Activated T-cell treated with anti-CD3 and anti-CD28 coated beads, Interleukin-2, amount 50 U/mL, for 1 hour (primary cell): ENCODE data around the gene FFAR4.

Source experiments
- DNase-seq: peaks from one replicate; pipeline ENCODE4 v3.0.0-alpha.2; 2020

Gene FFAR4

DNA sequence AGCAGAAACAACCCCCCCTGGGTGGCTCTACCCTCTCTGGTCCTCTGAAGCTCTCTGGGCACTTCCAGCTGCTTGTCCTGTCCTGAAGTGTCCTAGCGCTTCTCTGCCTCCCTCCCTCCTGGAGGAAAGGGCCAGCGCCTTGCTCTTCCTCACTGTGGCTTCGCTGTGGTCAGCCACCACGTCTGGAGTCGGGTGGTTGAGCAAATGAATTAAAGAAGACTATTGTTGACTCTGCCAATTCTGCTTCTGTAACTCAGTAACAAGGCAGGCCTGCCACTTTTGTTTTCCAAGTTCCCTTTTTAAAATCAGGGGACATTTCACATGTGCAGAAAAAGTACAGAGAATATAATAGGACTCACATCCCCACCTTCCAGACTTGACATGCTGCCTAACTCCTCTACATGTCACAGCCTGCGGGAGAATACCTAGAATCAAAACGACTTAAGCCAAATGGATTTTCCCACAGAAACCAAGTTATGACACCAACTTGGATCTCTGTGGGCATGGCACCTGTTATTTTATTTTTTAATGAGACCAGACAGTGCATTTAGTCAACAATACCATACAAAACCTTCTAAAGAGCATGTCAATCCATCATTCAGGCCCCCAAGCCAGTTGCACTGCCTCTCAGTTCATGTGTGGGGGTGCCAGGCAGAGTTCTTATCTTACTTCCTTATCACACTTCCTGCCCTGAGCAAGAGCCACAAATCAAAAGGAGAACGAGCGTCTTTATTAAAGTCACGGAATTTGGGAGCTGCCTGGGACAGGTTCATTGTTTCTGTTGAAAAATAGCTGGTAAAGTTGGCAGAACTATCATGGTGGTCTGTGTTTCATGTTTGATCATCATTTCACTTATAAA is 6.8 kb downstream of the FFAR4 start:
- no peak for DNase-seq

DNA sequence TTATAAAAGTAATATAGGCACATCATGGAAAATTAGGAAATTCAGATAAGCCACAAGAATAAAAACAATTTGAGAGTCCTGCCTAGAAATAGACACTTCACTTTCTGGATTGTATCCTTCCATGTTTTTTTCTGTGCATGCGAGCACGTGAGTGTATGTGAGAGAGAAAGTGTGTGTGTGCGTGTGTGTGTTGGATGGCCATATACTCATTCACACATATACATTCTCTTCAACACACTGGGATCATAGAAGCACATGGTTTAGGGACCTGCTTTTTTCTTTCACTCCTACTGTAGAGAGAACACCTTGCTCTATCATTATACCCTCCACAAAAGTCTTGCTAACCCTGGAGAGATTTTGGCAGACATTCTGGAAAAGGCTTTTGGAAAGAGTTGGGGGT is 7.5 kb downstream of the FFAR4 start:
- no peak for DNase-seq

DNA sequence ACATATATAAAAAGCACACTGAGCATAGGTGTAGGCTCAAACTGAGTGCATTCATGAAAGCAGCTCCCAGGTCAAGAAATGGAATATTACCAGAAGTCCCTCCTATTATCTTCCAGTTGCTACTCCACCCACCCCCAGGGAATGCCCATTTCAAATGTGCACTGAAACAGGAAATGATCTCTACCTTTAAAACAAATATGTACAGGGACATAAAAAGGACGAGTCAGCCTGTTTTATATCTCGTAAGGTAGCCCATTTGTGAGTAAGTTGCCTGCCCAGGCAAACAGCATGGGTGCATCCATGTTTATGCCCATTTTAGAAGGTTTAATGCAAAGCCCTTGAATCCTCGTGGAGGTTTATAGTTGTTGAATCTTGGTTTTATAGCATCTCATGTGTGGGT is 10.4 kb downstream of the FFAR4 start:
- no peak for DNase-seq

DNA sequence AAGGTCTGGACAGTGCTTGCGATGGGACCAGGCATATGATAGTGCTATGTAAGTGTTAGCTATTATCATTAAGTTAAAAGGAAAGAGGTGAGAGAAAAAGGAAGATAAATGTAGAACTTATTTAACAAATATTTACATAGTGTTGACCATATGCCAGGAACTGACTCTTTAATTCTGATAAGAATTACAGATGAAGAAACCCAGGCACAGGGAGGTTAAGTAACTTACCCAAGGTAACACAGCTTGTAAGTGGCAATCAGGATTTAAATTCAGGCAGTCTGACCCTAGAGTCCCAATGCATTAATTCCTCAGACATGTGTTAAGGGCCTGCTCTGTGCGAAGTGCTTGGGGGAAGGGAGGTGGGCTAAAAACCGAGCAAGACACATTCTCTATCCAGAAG is 11.1 kb downstream of the FFAR4 start:
- no peak for DNase-seq

DNA sequence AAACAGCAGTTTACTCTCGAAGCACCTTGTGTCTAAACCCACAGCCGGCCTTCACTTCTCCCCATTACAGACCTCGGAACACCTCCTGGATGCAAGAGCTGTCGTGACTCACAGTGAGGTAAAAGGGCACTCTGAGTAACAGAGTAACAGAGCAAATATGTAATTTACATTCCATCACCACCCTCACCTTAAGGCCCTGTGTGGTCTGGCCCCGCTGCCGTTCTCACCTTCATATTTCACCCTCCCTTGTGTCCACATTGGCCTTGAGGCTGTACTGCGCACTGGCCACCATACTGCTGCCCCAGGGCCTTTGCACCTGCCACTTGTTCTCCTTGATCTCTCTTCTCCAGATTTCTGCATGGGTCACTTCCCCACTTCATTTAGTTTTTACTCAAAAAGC is 12.6 kb downstream of the FFAR4 start:
- DNase-seq, result no peak

DNA sequence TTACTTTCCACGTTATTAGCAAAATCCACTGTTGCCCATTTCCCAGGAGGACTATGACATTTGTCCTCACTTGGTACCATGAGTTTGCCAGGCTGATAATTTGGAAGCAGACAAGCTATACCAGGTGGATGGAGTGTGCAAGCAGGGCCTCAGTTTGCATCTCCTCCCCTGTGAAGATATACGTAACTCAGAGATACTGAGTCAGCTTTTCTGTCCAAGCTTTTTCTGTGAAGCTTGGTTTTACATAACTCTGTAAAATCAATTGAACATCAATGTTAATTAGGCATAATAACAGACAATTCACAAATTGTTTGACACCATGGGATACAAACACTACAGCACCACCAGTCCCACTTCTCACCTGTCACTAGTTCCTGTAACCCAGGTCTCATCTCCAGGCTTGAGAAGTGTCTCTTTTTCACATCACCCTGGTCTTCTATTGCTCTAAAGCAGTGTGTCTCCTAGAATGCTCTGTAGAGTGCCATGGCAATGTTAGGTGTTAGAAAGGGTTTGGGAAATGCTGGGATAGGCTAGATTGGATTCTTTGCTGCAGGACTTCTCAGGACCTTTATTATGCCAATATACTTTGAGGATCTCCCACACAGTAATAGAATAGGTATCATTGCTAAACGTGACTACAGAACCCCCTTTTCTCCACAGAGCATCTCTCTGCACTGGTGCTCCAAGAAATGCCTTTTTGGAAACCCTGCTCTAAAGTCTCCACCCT is 13.7 kb downstream of the FFAR4 start:
- no peak for DNase-seq

DNA sequence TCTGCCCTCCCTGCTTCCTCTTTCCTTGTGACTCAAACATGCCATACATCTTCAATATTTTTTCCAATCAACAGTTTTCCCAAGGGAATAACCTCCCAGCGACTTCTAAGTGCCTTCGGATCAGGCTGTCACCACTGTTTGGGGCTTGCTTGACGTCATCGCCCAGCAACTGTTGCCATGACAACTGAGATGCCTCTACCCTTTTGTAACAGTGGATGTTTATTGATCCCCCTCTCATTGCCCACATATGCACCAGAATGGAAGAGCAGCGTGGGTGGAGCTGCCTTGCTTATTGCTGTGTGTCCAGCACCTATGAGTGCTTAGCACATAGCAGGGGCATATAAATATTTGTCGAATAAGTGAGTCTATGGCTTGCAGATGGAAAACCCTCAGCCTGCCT is 14.4 kb downstream of the FFAR4 start:
- no peak for DNase-seq

DNA sequence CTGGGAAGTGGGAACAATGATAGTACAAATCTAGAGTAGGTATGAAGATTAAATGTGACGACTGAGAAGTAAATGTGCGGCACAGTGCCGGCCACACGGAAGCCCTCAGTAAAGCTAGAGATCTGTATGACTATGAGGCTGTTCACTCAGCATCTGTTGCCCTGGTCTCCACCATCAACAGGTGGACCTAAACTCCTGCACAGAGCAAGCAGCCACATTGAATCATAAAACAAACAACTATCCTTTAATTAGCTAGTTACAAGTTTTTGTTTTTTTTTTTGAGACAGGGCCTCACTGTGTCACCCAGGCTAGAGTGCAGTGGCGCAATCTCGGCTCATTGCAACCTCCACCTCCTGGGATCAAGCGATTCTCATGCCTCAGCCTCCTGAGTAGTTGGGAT is 18.0 kb downstream of the FFAR4 start:
- DNase-seq, result no peak

DNA sequence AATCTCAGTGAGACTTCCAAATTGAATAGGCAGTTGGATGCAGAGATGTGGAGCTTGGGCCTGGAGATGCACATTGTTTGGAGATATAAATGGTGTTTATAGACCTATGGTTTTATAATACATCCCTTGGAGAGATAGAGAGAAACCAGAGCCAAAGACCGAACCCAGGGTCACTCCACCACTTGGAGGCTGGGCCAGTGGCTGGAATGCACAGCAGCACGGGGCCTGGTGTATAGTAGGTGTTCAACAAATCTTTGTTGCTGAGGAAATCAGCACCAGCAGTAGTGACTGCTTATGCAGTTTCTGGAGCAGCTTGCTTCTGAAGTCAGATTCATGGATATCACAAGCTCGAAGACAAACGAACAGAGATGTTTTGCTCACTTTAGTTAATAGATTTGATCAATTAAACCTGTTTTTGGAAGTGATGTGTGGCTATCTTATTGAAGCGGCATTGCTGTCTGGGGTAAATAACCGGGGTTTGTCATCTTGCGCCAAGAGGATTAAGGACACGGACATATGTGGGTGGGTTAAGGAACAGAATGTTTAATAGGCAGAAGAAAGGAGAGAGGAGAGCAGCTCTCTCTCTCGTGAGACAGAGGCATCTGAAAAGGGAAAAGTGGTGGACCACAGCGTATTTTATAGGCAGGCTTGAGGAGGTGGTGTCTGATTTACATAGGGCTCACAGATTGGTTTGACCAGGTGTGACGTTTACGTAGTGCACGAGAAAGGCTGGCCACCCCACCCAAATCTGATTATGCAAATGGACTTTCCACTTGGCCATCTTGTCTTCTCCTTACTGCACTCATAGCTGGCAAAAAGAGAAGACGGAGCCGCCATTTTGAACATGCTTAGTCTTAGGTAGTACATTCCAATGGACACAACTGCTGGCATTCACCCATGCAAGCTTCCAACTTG is 23.4 kb downstream of the FFAR4 start:
- no peak for DNase-seq

DNA sequence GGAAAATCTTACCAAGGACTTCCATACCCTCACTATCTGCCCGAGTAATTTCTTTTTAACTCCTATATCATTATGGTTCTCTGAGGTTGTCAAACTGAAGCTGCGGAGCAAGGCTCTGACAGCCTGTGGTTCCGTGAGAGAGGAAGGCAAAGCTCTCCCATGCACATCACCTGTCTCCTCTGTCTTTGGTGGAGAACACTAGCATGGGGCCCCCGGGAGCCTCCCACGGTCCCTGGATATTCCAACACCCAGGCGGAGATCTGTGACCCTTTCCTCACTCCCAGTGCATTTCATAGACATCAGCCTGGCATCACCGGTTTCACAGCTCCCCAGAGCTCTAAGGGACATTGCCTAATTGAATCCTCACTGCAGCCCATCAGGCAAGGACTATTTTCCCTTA is 24.2 kb downstream of the FFAR4 start:
- DNase-seq, result no peak

DNA sequence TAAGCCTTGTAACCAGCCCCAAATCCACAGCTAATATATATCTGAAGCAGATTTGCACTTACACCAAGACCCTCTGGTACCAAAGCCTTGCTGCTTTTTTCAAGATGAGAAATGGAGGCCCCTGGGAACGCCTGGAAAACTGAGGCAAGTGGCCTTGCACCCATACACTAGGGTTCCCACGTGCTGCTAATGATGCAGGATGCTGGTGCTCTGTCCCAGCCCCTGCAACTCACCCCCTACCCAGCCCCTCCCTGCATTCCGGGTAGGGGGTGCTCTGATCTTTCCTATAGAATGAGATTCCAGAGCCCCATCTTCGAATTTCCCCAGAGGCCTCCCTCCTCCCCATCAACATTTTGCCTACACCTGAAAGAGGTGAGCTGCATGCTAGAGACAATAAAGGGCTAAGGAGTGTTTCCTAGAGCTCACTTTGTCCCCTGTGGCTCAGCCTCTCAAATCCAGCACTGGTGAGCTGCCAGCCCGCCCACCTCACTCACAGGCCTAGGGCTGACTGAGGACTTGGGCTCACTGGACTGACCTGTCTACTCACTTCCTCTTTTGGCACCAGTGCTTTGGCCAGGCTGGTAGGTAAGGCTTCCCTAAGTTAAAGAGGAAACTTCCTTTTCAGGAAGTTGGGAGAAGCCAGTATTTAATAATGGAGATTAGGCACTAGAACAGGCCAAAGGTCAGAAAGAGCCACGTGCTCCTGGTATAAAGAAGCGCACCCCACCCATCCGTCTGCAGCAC is 24.8 kb downstream of the FFAR4 start:
- no peak for DNase-seq

DNA sequence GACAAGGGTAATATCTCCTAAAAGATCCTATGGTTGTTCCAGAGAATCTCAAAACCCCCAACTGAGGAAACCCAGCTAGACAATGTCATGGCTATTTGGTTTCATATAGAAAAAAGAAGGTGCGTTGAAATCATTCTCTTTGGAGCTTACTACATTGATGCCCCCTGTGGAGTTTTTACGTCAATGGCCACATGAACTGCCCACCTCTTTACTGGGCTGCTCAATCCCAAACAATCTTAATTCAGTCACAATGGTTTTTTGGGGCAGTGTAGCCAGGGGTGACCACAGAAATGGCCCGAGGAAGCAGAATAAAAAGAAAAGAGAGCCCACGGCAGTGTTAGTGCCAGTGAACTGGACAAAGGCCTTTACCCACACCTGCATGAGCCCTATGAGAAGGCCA is 26.8 kb downstream of the FFAR4 start:
- DNase-seq, result no peak

DNA sequence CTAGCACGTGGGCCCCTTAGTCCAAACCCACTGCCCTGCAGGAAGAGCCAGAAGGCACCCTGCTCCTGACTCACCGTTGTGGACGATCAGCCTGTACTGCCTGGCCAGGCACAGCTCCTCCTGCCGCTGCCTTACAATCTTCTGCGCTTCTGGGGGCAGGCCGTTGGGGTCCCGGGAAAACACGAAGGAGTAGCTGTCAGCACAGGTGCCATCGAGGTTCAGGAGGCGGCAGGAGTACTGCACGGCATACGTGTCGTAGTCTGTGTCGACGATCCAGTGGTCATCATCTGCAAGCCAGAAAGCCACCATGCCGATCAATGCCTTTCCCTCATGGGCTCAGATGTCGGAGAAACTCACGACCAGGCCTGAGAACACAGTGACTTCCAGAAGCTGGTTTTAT is 27.3 kb downstream of the FFAR4 start:
- DNase-seq, result no peak

DNA sequence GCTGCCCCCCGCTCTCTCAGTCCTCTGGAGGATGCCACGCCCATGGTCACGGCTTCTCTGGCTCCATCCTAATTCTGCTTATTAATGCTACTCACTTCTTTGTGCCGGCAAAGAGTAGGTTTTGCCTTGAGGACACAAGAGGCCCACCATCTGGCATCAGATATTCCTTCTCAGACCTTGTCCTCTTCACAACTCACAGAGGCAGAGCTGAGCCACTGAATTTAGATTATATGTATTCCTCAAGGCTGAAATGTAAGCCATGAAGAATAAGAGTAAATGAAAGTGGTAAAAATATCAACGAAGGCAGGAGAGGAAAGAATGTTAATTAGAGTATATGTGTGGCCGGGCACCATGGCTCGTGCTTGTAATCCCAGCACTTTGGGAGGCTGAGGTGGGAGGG is 28.1 kb downstream of the FFAR4 start:
- no peak for DNase-seq

DNA sequence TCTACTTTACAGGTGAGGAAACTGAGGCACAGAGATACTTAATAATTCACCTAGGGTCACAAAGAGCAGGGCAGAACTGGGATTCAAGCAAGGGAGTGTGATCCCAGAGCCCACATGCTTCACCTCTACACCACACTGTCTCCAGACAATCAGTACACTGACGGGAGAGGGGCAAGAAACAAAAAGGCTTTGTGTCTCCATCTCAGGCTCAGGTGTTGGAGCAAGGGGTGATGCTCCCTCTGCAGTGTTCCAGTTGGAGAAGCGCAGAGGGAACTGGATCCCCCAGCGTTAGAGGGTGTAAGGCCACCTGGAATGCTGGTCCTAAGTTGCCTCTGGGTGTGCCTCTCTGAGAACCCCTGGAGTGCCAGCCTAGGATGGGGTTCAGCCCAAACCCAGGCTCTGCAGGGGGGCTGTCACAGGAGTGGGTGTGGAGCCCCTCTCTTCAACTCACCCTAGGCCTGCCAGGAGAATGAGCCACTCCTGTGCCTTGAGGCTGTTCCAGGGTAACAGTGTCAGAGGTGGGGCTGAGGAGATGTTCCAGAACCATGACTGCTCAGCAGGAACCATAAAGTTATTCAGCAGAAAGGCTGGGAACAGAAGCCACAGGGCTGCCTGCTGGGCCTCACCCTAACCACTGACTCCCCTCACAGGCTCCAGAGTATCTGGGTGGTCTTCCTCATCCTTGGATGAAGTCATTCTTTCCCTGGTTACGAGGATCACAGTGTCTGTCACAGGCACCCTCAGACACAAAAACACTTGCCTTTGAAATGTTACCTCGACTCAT is 29.1 kb downstream of the FFAR4 start:
- no peak for DNase-seq

DNA sequence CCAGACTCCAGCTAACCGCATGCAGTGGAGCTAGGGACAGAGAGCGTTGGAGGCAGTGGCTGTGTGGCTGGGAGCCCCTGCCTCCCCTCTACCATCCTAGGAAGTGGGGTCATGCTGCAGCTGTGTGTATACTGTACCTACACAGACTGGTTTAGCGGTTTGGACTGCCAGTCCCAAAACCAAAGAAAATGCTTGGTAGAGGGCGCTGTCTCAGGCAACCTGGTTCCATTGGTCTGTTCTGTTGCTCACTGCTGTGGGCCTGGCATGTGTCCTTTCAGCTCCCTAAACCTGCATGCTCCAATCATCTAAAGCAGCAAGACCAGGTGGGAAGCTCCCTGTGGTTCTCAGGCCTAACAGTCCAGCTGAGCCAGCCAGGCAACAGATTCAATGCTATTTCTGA is 30.1 kb downstream of the FFAR4 start:
- no peak for DNase-seq

DNA sequence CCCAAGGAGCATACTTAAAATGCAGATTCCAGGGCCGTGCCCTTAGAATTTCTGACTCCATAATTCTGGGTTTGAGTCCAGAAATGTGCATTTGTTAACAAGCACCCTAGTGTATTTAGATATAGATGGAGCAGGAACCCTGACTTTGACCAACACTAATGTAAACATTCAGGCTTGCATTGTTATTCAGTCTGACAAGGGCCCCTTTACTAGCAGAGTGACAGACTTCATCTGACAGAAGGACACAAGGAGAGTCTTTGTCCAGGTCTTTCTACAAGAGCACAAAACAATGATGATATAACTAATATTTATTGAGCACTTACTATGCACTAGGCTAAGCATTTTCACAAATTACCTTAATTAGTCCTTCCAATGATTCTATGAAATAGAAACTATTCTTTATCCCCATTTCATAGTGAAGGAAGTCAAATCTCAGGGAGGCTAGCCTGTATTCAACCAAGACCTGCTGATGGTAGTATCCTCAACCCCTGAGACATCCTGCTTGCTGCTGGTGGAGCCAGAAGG is 30.7 kb downstream of the FFAR4 start:
- no peak for DNase-seq

DNA sequence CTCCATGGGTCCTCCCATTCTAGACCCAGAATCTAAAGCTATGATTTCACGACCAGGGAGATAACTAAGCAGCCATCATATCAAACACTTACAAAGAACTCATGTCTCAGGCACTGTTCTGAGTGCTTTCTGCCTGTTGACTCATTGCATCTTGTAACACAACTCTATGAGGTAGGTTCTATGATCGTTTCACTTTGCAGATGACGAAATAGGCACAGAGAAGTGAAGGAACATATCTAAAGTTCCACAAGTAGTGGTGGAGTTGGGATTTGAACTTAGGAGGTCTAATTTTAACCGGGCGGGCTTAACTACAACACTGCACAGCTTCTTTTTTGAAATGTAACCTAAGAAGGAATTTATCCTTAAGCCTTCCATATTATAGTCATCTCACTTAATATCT is 31.7 kb downstream of the FFAR4 start:
- no peak for DNase-seq

DNA sequence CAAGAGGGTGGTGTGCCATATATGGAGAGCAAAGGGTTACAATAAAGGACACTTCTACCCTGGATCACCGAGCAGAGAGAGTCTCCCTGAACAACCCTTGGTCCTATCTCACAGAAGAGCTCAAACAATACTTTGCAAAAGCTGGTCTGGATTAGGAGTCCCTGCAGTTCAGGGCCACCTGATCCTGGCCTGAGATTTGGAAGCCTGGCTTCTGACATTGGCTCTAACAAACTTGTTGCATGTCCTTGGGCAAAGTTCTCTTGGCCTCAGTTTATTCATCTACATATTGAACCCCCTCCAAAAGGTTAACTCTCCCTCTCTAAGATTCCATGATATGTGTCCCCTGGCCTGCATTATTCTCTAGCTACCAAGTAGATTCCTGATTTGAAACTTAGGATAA is 32.9 kb downstream of the FFAR4 start:
- DNase-seq, result no peak

DNA sequence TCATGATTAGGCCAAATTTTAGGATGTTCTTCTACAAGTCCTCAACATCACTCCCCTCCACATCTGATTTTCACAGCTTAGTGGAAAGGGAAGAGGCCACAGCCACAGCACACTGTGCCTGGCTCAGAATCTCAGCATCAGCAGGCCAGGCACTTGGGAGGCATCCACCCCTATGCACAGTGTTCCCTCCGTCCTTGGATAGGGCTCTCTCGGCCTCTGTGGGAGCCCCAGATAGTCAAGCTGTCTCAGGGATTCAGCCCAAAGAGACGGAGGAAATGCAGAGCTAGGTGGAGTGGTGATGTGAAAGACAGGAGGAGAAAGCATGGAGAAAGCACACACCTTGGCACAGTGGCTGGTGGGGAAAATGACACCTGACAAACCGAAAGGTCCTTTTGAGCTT is 33.3 kb downstream of the FFAR4 start:
- no peak for DNase-seq

DNA sequence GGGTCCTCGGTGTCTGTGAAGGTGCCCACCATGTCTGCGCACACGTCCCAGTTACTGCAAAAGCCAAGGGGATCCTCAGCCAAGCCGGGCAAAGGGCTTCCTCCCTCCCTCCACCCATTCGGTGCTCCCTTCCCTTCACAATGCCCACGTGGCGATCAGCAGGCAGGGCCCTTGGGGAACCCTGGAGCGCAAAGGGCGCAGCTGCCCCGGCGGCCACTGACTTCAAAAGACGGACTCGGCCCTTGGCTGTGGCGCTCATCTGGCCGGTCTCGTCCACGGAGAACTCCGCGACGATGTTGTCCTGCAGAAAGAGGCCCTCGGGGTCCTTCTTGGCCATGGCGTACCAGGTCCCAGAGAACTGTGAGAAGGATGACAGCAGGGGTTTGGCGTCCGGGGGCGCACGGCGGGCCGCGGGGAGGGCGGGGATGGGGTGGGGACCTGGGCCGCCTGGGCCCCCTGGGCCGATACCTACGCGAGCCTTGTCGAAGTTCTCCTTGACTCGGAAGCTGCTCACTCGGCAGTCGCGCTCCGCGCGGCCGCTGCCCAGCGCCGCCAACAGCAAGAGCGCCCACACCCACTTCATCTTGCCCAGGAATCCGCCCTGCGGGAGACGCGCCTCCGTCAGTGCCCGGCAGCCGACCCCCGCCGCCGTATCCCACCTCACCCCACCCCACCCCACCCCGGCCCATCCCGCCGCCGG is 34.1 kb downstream of the FFAR4 start:
- no peak for DNase-seq
